Common myeloid progenitor, CD34-positive (primary cell): ENCODE data around the gene CTNNA2.

ENCODE experiments used
- CTCF ChIA-PET: fragments of 350-600 bp; sonication (Branson Sonifier 250); formaldehyde crosslinking; loops from one replicate; lab custom pipeline; 2021; ENCODE audit warnings: antibody characterized with exemption; lab: Charles Lee
- POLR2A ChIA-PET: fragments of 350-600 bp; sonication (Branson Sonifier 250); formaldehyde crosslinking; loops from one replicate; lab custom pipeline; 2021; ENCODE audit warnings: antibody characterized with exemption; lab: Charles Lee
- DNase-seq, 3 donors: peaks; one replicate each; pipeline versions ENCODE4 v3.0.0 to v3.0.0-alpha.2; 2013
- H3K27ac ChIP-seq, 2 experiments: 1 replicate in 1 of 2; 2 replicates in 1 of 2; pipeline ENCODE4 v1.7.0; 2013; ENCODE audit warnings: inconsistent platforms in 2 of 2, low read length in 2 of 2, mild to moderate bottlenecking in 2 of 2, low read depth in 1 of 2, moderate library complexity in 1 of 2; ENCODE audit not compliant: severe bottlenecking in 2 of 2, insufficient read depth in 1 of 2, poor library complexity in 1 of 2
- H3K27me3 ChIP-seq, 5 experiments: replicated peaks in 2 of 5; 1 replicate in 3 of 5; 2 replicates in 2 of 5; pipeline versions ENCODE4 v1.6.1 to v1.7.0; 2013; ENCODE audit warnings: low read length in 4 of 5, mild to moderate bottlenecking in 2 of 5, moderate library complexity in 2 of 5, inconsistent platforms in 1 of 5; ENCODE audit not compliant: insufficient read depth in 5 of 5, control insufficient read depth in 4 of 5
- H3K36me3 ChIP-seq, 4 experiments: 1 replicate in 2 of 4; 2 replicates in 2 of 4; pipeline versions ENCODE4 v1.6.1 to v1.7.0; 2013; ENCODE audit warnings: low read length in 3 of 4, control low read depth in 1 of 4, mild to moderate bottlenecking in 1 of 4; ENCODE audit not compliant: control insufficient read depth in 4 of 4, insufficient read depth in 4 of 4
- H3K4me1 ChIP-seq, 4 experiments: 1 replicate in 3 of 4; 2 replicates in 1 of 4; pipeline versions ENCODE4 v1.6.1 to v1.7.1; 2013; ENCODE audit warnings: low read length in 3 of 4, mild to moderate bottlenecking in 3 of 4, control low read depth in 1 of 4, inconsistent platforms in 1 of 4, moderate library complexity in 1 of 4; ENCODE audit not compliant: control insufficient read depth in 4 of 4, insufficient read depth in 4 of 4; ENCODE audit errors: control extremely low read depth in 1 of 4
- H3K4me3 ChIP-seq, 7 experiments: 1 replicate in 4 of 7; 2 replicates in 3 of 7; pipeline versions ENCODE4 v1.5.1 to v1.7.0; 2013; ENCODE audit warnings: mild to moderate bottlenecking in 7 of 7, low read length in 6 of 7, moderate library complexity in 6 of 7, inconsistent platforms in 2 of 7, low read depth in 2 of 7, control low read depth in 1 of 7; ENCODE audit not compliant: insufficient read depth in 4 of 7, control insufficient read depth in 1 of 7; ENCODE audit errors: extremely low read depth in 1 of 7
- H3K9me3 ChIP-seq, 5 experiments: 1 replicate in 4 of 5; 2 replicates in 1 of 5; pipeline versions ENCODE4 v1.6.1 to v1.7.1; 2013; ENCODE audit warnings: low read length in 4 of 5, mild to moderate bottlenecking in 2 of 5, inconsistent platforms in 1 of 5, low read depth in 1 of 5, moderate library complexity in 1 of 5; ENCODE audit not compliant: control insufficient read depth in 4 of 5, insufficient read depth in 2 of 5; ENCODE audit errors: control extremely low read depth in 1 of 5
- WGBS: methylation state at CpG from one replicate; pipeline ENCODE4 v1.1.5; 2013; ENCODE audit not compliant: insufficient coverage; 5-methylcytosine and 5-hydroxymethylcytosine counted together

The CTNNA2 gene

DNA sequence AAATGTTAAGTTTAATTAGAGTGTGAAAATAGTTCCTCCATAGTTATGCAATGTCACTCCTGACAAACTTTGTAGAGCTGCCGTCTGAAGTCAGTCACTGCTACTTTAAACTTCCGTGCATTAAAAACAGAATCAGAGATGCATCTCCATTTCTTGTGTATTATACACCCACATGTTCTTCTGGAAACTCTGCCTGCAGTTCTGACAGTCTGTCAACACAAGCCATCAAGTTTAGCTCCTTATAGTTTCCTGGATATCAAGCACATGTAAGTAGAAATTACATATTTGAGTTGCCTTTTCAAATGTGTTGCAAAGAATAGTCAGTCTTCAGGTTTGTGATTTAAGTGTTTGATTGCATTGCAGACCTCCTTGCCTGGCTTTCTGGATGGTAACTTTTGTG, 184.3 kb downstream of the CTNNA2 start:
- DNase-seq = no peak
- no peaks in the 10 kb centered on the region for H3K27me3 ChIP-seq
- H3K9me3 ChIP-seq = peaks cover 0 to 2% (median 0%) of the 10 kb centered on the region in 5 experiments
- H3K27ac ChIP-seq = no peak overlapping the region
- POLR2A ChIA-PET = no interaction called here
- no peak overlapping the region for H3K4me3 ChIP-seq
- H3K36me3 ChIP-seq = no peaks in the 10 kb centered on the region
- WGBS = 86% methylated on average over 2 of the region's 2 CpGs
- H3K4me1 ChIP-seq = no peaks in the 10 kb centered on the region
- CTCF ChIA-PET = no interaction called here

DNA sequence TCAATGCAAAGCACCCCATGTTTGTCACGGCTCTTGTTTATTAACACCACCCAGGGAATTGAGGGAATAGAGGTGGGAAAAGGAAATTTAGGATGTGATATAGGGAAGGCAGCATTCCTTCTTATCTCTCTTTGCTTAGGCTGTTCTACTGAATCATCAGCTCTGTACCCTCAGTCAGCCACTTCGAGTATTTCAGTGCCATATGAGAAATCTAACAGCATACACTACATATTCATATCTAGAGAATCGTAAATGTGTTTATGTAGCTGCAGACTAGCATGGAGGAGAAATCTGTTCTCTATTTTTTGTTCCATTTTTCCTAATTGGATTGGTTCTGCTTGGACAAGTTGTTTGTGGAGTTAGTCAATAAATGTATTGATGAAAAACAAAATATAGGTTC, 187.8 kb downstream of the CTNNA2 start:
- ChIA-PET CTCF (no interaction called here), POLR2A (no interaction called here)
- H3K27me3 ChIP-seq = no peaks in the 10 kb centered on the region
- 83% methylated on average over 1 of the region's 3 CpGs for WGBS
- no peak for DNase-seq
- no peaks in the 10 kb centered on the region for H3K9me3 ChIP-seq
- no peak overlapping the region for H3K27ac ChIP-seq
- no peak overlapping the region for H3K4me3 ChIP-seq
- no peaks in the 10 kb centered on the region for H3K36me3 ChIP-seq
- no peaks in the 10 kb centered on the region for H3K4me1 ChIP-seq

DNA sequence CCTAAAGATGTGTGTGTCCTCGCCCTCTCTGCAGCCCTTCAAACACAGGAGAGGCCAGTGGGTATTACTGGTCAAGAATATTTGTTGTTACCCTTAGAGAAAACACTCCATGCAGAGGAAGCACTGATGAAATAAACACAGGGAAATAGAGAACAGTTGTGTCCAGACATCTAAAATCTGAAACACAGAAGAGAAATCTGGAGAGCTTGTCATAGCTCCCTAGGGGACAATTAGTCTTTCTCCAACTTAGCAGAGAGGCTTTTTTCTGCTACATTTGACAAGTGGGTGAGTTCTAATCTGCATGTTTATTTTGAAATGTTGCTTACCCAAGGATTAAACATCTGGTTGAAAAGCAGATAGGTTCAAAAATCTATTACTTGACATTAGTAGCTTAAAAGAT, 190.1 kb downstream of the CTNNA2 start:
- H3K27me3 ChIP-seq = no peaks in the 10 kb centered on the region
- H3K27ac ChIP-seq = no peak overlapping the region
- no peaks in the 10 kb centered on the region for H3K4me1 ChIP-seq
- no peak overlapping the region for H3K4me3 ChIP-seq
- H3K9me3 ChIP-seq = no peaks in the 10 kb centered on the region
- DNase-seq = no peak
- H3K36me3 ChIP-seq = no peaks in the 10 kb centered on the region
- ChIA-PET CTCF (no interaction called here), POLR2A (no interaction called here)
- no CpG with 5 or more reads among the region's 1 CpG for WGBS

DNA sequence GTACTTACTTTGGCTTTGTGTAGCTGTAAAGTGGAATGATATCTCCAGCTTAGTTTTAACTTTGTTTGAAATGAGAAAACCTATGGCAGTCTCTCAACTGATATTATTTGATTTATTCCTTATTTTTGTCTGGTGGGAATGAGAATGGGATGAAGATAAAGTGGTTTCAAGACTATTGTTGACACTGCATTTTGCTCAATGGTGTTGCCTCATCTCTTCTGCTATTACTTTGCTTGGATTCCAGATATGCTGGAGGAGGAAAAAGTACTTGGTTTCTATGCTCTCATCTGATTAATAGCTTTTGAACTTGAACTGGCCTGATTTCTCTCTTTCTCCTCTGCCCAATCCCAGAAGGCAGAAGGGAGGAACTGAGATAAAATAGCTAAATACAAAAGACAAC, 198.2 kb downstream of the CTNNA2 start:
- Histone ChIP-seq H3K36me3 (no peaks in the 10 kb centered on the region), H3K4me3 (no peak overlapping the region), H3K4me1 (no peaks in the 10 kb centered on the region), H3K9me3 (no peaks in the 10 kb centered on the region), H3K27me3 (no peaks in the 10 kb centered on the region), H3K27ac (no peak overlapping the region)
- no peak for DNase-seq
- POLR2A ChIA-PET = no interaction called here
- CTCF ChIA-PET = no interaction called here

DNA sequence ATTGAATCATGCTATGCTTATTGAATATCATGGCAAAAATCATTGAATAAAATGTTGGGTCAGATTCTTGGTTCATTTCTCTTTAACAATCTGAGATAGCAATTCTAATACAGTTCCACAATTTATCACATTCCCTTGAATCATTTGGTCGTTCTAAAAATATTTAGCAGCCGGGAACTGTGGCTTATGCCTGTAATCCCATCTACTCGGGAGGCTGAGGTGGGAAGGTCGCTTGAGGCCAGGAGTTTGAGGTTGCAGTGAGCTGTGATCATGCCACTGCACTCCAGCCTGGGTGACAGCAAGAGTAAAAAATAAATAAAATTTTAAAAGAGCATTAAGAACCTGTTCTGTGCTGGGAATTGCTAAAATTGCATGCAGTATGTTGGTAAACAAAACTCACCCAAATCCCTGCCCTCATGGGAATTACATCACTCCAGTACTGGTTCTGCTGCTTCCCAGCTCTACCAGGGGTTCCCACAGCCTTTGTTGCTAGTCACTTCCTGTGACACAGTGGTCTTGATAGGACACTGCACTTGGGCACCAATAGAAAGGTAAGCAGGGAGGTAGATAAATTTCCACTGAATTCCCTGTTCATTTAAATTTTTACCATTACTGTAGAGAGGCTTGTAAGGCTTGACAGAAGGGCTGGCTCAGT, 200.4 kb downstream of the CTNNA2 start:
- DNase-seq = no peak
- no peak overlapping the region for H3K4me3 ChIP-seq
- POLR2A ChIA-PET = no interaction called here
- CTCF ChIA-PET = no interaction called here
- 96% methylated on average over 3 of the region's 4 CpGs for WGBS
- no peaks in the 10 kb centered on the region for H3K27me3 ChIP-seq
- no peaks in the 10 kb centered on the region for H3K4me1 ChIP-seq
- H3K9me3 ChIP-seq = no peaks in the 10 kb centered on the region
- no peaks in the 10 kb centered on the region for H3K36me3 ChIP-seq
- H3K27ac ChIP-seq = no peak overlapping the region

DNA sequence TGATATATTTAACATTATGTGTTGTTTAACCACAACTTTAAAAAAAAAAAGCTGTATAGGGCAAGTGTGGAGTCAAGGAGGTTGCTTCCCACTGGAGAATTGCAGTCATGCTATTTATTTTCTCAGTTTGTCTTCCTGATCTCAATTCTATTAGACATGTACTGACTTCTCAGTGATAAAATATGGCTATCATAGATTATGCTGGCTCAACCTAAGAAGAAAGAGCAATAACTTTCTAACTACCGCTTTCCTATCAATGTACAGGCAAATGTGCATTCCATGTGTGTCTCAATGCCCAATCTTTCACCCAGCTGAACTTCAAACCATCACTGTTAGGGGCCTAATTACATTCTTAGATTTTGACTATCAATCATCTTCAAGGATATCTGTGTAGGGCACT, 201.4 kb downstream of the CTNNA2 start:
- H3K4me1 ChIP-seq = no peaks in the 10 kb centered on the region
- H3K9me3 ChIP-seq = no peaks in the 10 kb centered on the region
- no peaks in the 10 kb centered on the region for H3K27me3 ChIP-seq
- ChIA-PET POLR2A (no interaction called here), CTCF (no interaction called here)
- no peak overlapping the region for H3K27ac ChIP-seq
- DNase-seq = no peak
- WGBS = 100% methylated on average over 1 of the region's 1 CpG
- H3K4me3 ChIP-seq = no peak overlapping the region
- H3K36me3 ChIP-seq = no peaks in the 10 kb centered on the region

DNA sequence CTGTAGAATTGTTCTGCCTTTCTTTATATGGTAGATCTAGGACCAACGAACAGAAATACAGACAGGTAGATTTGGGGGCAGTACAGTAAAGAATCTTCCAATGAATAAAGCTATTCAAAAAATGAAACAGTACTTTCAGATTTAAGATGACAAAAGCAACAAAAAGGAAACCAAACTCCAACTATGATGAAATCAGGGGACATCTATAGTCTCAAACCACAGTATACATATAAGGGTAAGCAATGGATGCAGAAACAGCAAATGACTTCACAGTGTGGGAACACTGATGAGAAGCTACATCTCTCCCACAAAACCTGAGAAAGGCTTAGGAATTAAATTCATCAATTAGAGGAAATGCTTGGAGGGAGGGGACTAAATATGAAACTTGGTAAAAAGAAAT, 202.5 kb downstream of the CTNNA2 start:
- no peaks in the 10 kb centered on the region for H3K9me3 ChIP-seq
- H3K27ac ChIP-seq = no peak overlapping the region
- no peaks in the 10 kb centered on the region for H3K36me3 ChIP-seq
- no peak for DNase-seq
- no peak overlapping the region for H3K4me3 ChIP-seq
- CTCF ChIA-PET = no interaction called here
- no peaks in the 10 kb centered on the region for H3K27me3 ChIP-seq
- no CpG with 5 or more reads among the region's 1 CpG for WGBS
- H3K4me1 ChIP-seq = no peaks in the 10 kb centered on the region
- POLR2A ChIA-PET = no interaction called here
